ENCODE measurements around the gene WNT3.
"Not testable (repeated sequence)": the region's sequence is repeated elsewhere in the genome, so short reads cannot be mapped to it uniquely, and the experiment has no call there.

The WNT3 gene

DNA sequence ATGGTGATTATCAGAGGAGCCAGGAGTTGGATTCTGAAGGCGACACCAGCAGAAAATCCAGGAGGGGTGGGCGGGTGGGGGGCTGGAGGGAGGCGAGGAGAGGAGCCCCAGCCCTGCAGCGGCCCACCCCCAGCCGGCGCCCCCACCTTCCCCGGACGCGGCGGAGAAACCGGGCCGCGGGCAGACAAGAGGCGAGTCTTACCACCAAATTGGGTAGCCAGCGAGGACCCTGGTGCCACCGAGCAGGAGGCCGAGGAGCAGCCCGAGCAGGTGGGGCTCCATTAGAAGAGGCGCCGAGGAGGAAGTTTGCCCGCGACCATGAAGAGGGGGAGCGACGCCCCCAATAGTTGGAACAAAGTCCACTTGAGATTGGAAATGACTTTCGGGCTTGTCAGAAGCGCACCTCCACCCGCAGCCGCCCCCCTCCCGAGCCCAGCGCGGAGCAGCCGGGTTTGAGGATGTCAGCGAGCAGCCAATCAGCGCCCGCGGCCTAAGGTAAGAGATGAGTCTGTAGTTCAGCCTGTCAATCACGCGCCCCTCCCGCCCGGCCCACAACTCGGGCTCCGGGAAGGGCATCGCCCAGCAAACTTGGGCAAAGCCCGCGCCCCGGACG is at the start of gene WNT3:
WNT3 (minus strand) TSS at position 377 of the 613 bp plus-strand sequence; CDS start at position 282, 95 bp downstream.
- DNase-seq: peak; percentile 75

DNA sequence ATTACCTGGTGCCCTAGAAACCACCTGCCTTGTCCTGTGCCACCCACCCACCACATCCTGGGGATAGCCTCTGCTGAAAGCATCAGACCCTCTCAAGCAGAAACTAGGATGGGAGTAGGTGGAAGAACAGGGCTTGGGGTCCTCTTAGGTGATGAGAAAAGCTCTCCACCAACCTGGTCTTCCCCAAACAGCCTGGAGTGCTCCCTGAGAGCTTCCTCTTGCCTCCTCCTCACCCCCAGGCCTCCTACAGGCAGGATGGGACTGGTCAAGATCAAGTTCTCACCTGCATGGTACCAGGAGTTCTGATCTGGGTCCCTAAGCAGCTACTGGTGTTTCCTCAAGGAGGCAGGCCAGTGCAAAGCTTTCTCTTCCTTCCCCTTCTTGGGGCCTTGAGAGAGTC is 48.3 kb upstream of the WNT3 start:
- DNase-seq: no peak

DNA sequence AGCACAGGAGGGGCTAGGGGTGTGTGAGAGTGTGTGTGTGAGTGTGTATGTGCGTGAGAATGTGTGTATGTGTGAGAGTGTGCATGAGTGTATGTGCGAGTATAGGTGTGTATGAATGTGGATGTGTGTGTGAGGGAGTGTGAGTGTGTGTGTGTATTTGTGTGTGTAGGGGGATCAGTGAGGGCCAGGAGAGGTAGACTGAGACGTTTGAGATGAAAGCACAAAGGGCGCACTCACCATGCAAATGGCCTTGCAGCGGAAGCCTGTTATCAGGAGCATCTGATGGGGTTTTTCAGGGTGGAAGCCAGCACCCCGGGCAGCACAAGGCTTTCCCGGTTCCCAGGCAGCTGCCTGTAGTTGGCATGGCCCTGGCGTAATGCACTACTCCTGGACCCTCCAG is 47.8 kb upstream of the WNT3 start:
- no peak for DNase-seq

DNA sequence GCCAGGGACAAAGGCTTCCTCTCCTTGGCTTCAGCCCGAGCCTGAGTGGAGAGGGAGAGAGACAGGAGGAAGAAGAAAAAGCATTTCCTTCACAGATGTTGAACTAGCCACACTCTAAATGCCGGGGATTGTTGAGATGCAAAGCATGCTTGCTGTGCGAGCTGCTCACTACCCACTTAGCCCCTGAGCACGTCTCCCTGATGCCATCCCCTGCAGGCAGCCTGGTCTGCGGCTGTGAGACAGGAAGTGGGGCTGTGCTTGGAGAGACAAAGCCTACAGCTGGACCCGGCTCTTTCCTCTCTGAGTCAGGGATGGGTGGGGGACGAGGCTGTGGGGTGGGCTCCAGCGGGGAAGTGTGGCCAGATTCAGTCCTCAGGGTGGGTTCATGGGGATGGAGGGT is 46.6 kb upstream of the WNT3 start:
- no peak for DNase-seq

DNA sequence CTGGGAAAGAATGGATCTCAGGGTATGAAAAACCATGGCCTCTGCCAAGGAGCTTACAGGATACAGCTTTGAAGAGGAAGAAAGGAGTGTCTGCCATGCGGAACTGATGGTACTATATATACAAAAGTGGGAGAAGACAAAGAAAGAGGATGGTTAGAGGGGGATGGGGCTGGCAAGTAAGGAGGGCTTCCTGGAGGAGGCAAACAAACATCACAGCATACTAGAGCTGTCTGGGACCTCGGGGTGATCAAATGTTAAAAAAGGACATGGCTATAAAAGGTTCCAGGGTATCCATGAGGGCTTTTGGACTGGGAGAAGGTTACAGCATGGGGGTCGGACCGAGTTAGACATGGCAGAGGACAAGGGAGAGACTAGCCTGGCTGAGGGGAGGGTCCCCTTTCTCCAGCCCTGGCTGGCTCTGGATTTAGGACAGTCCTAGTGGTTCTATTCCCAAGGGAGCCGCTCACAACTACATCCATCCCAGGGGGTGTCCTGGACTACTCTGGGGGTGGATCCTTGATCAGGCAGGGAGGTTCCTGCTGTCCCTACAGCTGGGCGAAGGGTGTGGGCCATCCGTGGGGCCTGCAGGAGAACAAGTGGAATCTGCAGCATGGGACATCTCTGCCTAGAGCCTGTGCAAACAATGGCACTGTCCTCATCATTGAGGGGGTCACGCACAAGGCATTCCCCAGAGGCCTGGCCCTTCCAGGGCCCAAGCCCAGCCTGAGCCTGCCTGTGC is 45.1 kb upstream of the WNT3 start:
- no peak for DNase-seq

- DNase-seq: no peak
Measured at GRCh38 chr17:46862949-46863348, 44.5 kb upstream of the WNT3 start.

- DNase-seq: no peak
Measured at GRCh38 chr17:46859996-46860395, 41.5 kb upstream of the WNT3 start.

DNA sequence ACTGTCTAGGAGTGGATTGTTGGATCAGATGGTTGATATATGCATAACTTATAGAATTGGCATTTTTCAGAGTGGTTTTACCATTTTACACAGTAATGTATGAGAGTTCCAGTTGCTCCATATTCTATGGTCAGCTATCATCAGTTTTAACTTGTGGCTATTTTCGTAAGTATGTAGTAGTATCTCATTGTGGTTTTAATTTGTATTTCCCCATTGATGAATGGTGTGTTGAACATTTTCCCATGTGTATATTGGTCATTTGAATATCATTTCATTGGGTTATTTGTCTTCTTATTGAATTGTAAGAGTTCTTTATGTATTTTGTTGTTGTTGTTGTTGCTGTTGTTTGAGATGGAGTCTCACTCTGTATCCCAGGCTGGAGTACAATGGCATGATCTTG is 39.1 kb upstream of the WNT3 start:
- no peak for DNase-seq

GRCh38 chr17:46854948-46855347 is 36.5 kb upstream of the WNT3 start:
- DNase-seq: no peak

DNA sequence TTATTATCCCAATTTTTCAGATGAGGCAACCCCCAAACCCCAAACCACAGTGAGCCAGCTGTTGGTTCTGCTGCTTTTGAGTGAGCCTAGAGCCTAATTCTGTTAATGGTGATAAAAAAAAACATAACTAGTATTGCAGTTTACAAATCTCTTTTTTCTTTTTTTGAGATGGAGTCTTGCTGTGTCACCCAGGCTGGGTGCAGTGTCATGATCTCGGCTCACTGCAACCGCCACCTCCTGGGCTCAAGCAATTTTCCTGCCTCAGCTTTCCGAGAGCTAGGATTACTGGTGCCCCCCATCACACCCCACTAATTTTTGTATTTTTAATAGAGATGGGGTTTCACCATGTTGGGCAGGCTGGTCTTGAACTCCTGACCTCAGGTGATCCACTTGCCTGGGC is 36.0 kb upstream of the WNT3 start:
- no peak for DNase-seq

GRCh38 chr17:46853896-46854444 is 35.5 kb upstream of the WNT3 start:
- DNase-seq: no peak

- DNase-seq: peak; percentile 30
Measured at GRCh38 chr17:46851029-46851741, 32.7 kb upstream of the WNT3 start, which contains the start of gene WNT9B. Gene WNT9B (plus strand): TSS chr17:46851583. CDS start chr17:46851639, 56 bp downstream.

DNA sequence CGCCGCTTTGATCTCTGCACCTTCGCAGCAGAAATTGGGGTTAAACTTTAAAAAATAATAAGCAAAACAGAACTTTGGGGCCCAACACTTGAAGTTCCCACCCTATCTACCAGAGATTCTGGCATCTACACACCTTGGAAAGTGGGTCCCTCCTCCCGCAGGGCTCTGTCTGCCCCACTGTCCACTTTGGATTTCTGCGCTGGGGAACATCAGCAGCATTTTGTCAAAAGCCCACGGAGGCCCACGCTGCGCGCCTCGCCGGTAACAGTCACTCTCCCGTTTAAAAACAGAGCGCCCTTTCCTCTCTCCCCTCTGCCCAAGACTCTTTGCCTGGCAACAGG is 32.2 kb upstream of the WNT3 start:
- DNase-seq: no peak

DNA sequence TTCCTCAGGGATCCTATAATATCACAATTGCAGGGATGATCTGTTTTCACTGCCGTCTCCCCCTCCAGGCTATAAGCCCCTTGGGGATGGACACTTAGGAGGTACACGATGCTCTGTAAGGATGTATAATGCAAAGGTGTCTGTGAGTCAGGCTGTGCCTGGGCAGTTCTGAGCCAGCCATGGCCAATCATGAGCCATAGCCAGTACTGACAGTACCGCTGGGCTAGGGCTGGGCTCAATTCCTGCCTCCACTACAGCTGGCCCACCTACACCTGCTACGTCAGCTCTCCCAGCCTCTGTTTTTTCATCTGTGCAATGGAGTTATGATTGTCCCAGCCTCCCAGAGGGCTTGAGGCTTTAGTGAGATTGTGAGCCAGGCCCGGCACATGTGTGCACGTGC is 30.0 kb upstream of the WNT3 start:
- no peak for DNase-seq

GRCh38 chr17:46847204-46848191 is 29.0 kb upstream of the WNT3 start:
- no peak for DNase-seq

DNA sequence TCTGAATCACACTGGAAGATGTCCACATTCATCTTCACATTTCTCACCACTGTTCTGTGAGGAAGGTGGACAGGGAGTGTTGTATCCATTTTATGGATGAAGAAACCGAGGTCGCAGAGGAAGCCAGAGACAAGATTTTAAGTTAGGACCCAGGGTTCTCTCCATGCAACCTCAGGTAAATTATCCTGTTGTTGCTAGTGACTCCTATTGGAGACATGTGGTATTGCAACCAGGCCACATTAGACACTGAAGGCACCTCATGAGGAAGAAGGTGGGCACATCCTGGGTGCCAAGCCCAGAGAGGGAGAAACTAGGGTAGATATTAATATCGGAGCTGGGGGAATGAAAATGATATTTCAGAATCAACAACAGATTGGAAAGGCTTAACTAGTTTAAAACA is 24.3 kb upstream of the WNT3 start:
- DNase-seq: no peak

DNA sequence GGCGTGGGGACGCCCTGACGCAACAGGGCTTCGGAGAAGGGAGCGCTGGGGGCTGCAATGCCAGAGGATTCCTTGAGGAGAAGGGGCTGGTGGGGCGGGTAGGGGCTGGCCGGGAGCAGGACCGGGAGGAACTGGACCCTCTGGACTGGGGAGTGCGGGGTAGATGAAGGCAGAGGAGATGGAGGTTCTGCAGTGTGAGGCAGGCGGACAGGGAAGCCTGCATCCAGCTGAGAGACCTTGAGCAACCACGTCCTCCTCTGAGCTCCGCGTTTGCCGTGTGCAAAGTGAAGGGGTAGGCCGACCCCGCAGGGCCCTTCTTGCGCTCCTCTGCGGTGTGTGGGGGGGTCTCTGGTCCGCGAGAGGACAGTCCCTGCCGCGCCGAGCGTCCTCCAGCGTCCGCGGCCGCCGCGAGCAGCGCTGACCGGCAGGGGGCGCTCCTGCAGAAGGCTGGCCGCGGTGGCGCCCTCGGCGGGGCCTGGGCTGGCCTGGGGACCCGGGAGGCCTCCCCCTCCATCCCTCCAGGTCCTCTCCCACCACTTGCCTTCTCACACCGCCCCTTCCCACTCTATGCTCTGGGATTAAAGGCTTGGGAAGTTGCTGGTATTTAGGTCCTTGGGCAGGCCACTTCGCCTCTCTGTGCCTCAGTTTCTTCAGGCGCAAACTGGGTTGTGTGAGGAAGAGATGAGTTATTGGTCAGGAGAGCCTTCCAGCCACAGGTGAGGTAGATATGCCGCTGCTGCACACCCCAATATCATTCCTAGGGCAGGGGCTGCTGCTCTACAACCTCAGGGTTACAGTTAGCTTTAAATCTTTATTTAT is 23.3 kb upstream of the WNT3 start:
- peak; percentile 63 for DNase-seq

- not testable (repeated sequence) for DNase-seq
Measured at GRCh38 chr17:46840596-46840995, 22.1 kb upstream of the WNT3 start.

DNA sequence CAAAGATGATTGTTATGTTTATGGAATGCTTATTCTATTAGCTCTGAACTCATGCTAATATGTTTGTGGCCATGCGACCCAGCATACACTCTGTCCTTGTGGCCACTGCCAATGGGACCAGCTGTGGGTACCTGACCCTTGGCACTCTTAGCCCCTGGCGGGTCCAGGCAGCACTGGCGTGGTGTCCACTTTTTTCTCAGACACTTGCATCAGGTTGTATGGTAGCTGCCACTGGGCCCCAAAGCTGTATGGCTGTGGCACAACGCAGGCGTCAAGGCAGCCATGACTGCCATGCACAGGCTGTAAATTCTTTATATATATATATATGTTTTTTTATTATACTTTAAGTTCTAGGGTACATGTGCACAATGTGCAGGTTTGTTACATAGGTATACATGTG is 20.7 kb upstream of the WNT3 start:
- DNase-seq: no peak

- DNase-seq: no peak
Measured at GRCh38 chr17:46837521-46837920, 19.0 kb upstream of the WNT3 start.

DNA sequence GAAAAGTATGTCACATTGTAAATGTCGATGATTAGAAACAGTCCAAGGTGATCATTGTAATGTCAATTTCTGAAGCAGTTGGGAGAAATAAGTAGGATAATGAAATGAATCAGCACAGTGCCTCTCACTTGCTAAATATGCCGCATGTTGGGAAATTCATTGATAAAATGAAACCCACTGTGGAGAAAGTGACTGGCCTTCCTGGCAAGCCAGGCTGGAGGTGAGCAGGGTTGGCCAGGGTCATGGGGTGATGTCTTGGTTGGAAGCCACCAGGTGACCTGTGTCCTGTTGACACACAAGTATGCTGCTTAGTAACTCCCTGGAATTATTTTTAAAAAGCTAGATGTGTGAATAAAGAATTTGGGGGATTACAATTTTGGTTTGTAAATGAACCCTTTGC is 18.0 kb upstream of the WNT3 start:
- no peak for DNase-seq

DNA sequence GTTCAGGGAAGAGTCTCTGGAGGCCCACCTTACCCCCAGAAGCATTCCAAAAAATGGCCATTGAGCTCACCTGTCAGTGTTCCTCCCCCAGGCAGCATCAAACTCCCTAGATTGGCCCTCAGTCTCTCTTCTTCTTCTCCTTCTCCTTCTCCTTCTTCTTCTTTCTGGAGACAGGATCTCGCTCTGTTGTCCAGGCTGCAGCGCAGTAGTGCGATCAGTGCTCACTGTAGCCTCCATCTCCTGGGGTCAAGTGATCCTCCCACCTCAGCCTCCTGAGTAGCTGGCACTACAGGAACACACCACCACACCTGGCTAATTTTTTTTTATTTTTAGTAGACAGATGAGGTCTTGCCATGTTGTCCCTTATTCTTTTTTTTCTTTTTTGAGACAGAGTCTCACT is 16.4 kb upstream of the WNT3 start:
- no peak for DNase-seq

All from stimulated activated CD8-positive, alpha-beta memory T cell treated with anti-CD3 and anti-CD28 coated beads, Interleukin-4, amount 100 ng/mL, for 48 hours (primary cell).